Left colon (tissue), 2 donors: ENCODE data around the gene NDUFA5. TPM values are rescaled to one million over a fixed set of nuclear protein-coding genes. Genes with fewer than 3 reads are reported as not detected.
A peak's percentile ranks its signal among the peaks of the same experiment; 100 is the strongest.
"Not testable (repeated sequence)": the region's sequence is repeated elsewhere in the genome, so short reads cannot be mapped to it uniquely, and the experiment has no call there.

Experiments
- ATAC-seq: fragments of 200-7000 bp; cut with Tn5 transposase; one replicate; pipeline ENCODE4 v1.9.1; 2020; ENCODE audit warnings: mild to moderate bottlenecking, moderate library complexity
- DNase-seq, 2 donors: peaks; one replicate each; pipeline ENCODE4 v3.0.0-alpha.2; 2020
- intact Hi-C, 2 donors: fragments of 100-400 bp; cut with DNase I in 1 of 2; cut with micrococcal nuclease in 1 of 2; formaldehyde crosslinking; loops; one replicate each; pipeline versions ENCODE4 v1.11.2 to v1.14.0; 2022; cut with DNase I, micrococcal nuclease
- total RNA-seq, 2 donors: library from RNA; stranded (reverse); fragmentation: NEBNext Ultra II Directional; extraction: Animal tissue kit (Norgen Biotek cat#: 25700); gene quantifications; one replicate each; pipeline ENCODE4 v1.2.1, GENCODE V29; 2021
- donor health status: DM: no; HTN: no; CAD: no.
- donor health status: DM: yes; HTN: yes; CAD: no.

NDUFA5 gene
- total RNA-seq, 2 donors from 2014 or later: 98.6 to 117 TPM

DNA sequence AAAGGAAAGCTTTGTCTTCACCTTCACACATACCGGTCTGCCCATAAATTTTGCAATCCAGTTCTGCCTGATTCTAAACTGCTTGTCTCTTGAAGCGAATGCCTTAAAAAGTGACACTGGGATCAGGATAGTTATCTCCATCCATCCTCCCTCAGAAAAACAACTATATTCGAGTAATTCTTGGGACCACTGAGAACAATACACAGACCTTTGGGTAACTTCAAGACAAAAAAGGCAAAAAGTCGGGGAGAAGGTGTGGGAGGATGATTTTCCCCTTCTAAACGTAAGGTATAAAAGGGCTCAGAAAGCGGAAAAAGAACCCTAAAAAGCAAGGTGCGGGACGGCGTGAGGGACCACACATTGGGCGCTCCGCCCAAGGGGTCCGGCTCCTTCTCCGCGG is 25.3 kb downstream of the NDUFA5 start:
- DNase-seq, intact Hi-C loops, ATAC-seq: not testable (repeated sequence)

DNA sequence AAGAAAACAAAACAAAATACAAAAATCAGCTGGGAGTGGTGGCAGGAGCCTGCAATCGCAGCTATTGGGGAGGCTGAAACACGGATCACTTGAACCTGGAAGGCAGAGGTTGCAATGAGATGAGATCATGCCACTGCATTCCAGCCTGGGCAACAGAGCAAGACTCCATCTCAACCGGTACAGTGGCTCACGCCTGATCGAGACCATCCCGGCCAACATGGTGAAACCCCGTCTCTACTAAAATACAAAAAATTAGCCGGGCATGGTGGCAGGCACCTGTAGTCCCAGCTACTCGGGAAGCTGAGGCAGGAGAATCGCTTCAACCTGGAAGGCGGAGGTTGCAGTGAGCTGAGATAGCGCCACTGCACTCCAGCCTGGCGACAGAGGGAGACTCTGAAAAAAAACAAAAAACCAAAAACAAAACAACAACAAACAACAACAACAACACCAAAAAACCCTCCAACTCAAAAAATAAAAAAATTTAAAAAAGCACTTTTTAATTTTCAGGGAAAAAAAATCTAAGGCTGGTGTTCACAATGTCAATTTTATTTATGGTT is 27.5 kb downstream of the NDUFA5 start:
- intact Hi-C loops, DNase-seq: not testable (repeated sequence)

DNA sequence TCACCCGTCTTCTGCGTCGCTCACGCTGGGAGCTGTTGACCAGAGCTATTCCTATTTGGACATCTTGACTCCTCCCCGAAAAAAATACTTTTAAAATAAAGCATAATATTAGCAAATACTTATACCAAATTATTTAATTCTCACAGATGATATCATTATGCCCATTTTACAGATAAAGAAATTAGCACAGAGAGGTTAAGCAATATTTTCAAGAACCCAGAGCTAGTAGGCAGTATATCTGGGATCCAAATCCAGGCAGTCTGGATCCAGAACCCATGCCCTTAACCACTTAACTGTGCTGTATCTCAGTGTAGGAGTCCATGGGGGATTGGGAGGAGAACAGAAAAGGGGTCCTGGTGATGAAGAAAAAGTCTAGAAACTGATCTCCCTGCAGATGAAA is 29.4 kb downstream of the NDUFA5 start:
- DNase-seq: no peak
- intact Hi-C loops: no loop called here
- ATAC-seq: peak; percentile 40

More for the DNA sequence above, 27.5 kb downstream of the NDUFA5 start:
- not testable (repeated sequence) for ATAC-seq

DNA sequence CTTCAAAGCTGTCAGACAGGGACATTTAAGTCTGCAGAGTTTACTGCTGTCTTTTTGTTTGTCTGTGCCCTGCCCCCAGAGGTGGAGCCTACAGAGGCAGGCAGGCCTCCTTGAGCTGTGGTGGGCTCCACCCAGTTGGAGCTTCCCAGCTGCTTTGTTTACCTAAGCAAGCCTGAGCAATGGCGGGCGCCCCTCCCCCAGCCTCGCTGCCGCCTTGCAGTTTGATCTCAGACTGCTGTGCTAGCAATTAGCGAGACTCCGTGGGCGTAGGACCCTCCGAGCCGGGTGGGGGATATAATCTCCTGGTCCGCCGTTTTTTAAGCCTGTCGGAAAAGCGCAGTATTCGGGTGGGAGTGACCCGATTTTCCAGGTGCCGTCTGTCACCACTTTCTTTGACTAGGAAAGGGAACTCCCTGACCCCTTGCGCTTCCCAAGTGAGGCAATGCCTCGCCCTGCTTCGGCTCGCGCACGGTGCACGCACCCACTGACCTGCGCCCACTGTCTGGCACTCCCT is 29.8 kb downstream of the NDUFA5 start:
- intact Hi-C loops, ATAC-seq: not testable (repeated sequence)
- peak in 1 of 2 donors; percentile 24 for DNase-seq

DNA sequence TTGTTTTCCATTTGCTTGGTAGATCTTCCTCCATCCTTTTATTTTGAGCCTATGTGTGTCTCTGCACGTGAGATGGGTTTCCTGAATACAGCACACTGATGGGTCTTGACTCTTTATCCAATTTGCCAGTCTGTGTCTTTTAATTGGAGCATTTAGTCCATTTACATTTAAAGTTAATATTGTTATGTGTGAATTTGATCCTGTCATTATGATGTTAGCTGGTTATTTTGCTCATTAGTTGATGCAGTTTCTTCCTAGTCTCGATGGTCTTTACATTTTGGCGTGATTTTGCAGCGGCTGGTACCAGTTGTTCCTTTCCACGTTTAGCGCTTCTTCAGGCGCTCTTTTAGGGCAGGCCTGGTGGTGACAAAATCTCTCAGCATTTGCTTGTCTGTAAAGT is 31.1 kb downstream of the NDUFA5 start:
- not testable (repeated sequence) for ATAC-seq

DNA sequence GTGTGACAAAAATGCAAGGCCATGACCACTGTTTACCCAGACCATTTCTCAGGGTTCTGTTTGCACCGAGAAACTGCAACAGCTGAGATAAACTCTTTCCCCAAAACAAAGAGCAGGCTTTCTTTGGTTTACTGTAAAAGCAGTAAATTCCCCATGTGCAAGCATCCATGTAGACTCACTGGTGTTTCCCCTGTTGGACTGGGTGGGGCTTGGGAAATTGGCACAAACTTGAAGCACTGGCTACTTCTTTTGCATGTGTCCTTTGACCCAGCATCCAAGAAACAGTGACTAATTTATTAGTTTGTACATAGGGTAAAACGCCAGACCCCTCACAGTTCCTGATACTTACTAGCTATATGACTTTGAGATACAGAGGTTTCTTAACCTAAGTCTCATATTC is 35.6 kb downstream of the NDUFA5 start:
- ATAC-seq (peak; percentile 32), DNase-seq (no peak)
- intact Hi-C loops: no loop called here

More for the DNA sequence above, 31.1 kb downstream of the NDUFA5 start:
- intact Hi-C loops, DNase-seq: not testable (repeated sequence)

DNA sequence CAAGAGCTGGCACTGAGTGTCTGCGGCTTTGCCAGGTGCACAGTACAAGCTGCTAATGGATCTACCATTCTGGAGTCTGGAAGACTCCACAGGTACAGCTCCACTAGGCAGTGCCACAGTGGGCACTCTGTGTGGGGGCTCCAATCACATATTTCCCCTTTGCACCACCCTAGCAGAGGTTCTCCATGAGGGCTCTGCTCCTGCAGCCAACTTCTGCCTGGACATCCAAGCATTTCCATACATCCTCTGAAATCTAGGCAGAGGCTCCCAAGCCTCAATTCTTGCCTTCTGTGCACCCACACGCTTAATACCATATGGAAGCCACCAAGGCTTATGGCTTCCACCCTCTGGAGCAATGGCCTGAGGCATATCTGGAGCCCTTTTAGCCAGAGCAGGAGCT is 52.4 kb downstream of the NDUFA5 start:
- DNase-seq: no peak
- no peak for ATAC-seq

DNA sequence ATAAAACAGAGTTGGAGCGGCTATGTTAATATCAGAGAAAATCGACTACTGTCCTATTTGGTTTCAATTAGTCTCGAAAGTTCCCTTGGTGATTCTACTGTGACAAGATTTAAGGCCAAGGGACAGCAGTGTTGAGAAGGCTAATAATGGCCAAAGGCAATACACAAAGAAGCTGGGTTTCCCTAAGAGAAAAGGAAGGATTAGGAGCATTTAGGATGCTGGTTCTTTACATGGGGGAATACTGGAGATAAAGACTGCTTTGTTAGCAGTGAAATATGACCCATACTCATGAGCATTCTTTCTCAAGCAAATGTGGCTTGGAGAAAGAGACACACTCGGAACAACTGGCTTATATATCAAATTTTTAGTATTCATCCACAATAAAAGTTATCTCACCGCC is 55.4 kb downstream of the NDUFA5 start:
- intact Hi-C loops: no loop called here
- ATAC-seq (no peak), DNase-seq (no peak)

More for the DNA sequence above, 52.4 kb downstream of the NDUFA5 start:
- intact Hi-C loops: no loop called here

DNA sequence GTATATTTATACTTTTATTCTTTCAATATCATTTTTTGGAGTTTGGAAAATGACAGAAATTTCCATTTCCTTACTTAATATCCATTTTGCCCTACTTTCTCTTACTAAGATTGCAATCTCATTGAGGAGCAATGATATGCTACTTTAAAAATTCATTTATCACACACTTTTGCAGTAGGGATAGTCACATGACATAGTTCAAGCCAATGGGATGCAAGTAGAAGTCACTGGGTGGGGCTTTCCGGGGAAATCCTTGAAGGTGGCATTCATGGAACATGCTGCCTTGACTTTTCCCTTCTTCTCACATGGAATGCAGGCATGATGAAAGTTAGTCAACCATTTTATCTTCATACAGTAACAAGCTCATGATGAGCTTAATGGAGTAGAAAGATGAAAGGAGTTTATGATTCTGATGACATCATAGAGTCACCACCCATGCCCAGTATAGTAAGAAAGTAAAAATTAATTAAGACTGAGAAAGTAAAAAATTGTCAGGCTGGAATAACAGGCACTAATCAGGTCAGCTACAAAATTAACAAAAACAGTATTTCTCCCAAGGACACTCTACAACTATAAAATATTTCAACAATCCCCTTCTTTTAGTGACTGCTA is 56.6 kb downstream of the NDUFA5 start:
- ATAC-seq: no peak
- DNase-seq: no peak
- intact Hi-C loops: no loop called here

DNA sequence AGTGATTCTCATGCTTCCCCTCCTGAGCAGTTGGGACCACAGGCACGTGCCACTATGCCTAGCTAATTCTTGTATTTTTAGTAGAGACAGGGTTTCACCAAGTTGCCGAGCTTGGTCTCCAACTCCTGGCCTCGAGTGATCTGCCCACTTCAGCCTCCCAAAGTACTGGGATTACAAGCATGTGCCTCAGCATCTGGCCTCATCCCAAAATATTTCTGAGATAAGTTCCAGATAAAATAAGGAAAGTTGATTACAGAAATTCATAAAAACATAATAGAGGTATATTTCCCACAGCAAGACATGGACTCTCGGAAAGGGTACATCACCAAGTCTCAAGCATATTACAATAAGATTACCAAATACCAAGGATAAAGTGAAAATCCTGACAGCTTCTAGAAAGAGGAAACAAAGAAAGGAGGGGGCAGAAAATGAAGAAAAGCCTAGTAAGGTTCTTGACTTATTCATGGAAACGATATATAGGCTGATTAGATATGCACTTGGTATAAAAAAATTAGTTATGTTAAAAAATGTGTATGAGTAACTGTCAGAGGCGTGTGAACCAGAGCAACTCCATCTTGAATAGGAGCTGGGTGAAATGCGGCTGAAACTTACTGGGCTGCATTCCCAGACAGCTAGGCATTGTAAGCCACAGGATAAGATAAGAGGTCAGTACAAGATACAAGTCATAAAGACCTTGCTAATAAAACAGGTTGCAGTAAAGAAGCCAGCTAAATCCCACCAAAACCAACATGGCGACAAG is 58.2 kb downstream of the NDUFA5 start:
- ATAC-seq: no peak
- intact Hi-C loops: no loop called here
- DNase-seq: no peak

DNA sequence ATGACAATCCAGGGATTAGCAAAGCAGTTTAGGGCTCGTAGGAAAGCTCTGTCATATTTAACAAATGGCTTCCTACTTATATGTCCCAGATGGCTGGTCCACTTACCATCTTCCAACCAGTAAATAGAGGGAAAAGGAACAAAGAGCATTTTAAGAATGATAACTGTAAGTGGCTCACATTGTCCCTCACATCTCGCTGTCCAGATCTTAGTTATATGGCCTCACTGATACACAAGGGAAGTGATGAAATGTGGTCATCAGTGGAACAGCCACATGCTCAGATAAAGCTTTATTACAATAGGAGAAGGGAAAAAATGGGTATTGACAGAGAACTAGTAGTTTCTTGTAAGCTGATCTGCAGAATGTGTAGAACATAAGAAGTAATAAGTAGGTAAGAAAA is 59.0 kb downstream of the NDUFA5 start:
- intact Hi-C loops: no loop called here
- no peak for ATAC-seq
- DNase-seq: no peak

DNA sequence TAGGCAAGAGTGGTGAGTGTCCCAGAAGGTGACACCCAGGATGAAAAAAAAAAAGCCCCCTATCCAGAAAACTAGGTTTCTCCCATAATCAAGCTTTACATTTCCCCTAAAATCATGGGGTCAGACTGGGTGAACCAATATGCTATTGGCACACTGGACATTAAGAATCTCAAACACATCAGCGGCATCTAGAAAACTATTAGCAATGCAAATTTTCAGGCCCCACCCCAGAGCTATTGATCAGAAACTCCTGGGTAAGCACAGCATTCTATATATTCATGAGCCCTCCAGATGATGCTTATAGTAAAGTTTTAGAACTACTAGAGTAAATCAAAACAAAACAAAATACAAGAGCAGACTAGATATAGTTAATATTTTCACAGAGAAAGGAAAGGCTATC is 59.6 kb downstream of the NDUFA5 start:
- ATAC-seq (no peak), DNase-seq (no peak)
- intact Hi-C loops: no loop called here

DNA sequence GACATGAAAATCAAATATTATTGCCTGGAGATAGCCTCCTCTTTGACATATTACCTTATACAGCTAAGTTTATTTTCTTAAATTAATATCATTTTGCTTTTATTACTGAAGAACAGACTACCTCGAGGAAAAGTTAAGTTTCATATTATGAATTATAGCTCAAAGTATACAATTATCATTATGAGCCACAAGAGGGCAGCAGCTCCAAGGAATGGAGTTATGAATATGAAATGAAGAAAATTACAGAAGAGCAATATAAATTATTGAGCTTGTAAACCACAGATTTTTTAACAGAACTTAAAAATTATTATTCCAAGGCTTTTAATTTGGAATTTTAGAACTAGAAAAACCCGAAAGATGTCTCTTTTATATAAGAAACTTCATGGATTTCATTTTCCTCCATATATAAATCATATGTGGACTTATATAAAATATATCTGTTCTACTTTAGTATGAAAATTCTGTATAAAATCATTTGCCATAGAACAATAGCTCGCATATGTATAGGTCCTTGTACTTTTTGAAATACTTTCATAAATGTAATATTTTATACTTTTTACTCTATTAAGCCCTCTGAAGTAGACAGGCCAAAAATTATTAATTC is 63.3 kb downstream of the NDUFA5 start:
- DNase-seq: peak in 1 of 2 donors; percentile 19
- ATAC-seq: no peak
- intact Hi-C loops: no loop called here

DNA sequence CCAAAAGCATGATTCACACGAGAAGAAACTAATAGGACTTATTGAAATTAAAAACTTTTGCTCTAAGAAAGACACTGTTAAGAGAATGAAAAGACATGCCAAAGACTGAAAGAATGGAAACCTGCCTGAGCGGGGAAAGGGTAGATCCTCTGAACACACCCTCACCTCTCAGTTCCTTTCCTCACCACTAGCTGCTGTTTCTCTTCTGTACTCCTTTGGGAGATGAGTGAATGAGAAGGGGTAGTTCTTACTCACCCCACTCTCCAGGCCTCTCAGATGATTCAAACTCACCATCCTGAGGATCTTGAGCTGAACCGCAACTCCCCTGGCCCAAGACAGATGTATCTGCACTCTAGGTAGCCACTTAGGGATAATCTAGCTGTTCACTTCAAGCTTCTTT is 65.1 kb downstream of the NDUFA5 start:
- DNase-seq: no peak

More for the DNA sequence above, 65.1 kb downstream of the NDUFA5 start:
- intact Hi-C loops: no loop called here
- no peak for ATAC-seq

Other genes starting within 250 kb of the NDUFA5 start
- under 1 TPM in 1 of 2 donors, not detected in 1; 0.25 TPM for gene IQUB, start 23.2 kb downstream of the NDUFA5 start, total RNA-seq
- gene ASB15, start 44.0 kb upstream of the NDUFA5 start, total RNA-seq: not detected
- gene LMOD2, start 98.0 kb upstream of the NDUFA5 start, total RNA-seq: not detected
- gene WASL, start 191.2 kb upstream of the NDUFA5 start, total RNA-seq: 100 to 1,000 TPM in 1 of 2 donors, 10 to 100 TPM in 1; 93.3 to 108 TPM